Lower lobe of right lung (tissue), 2 donors: ENCODE measurements around the gene ERC1. TPM values are rescaled to one million over a fixed set of nuclear protein-coding genes. Genes with fewer than 3 reads are reported as not detected.
A peak's percentile ranks its signal among the peaks of the same experiment; 100 is the strongest.

ENCODE experiments used
- ATAC-seq, 2 donors: fragments of 200-7000 bp; cut with Tn5 transposase; one replicate each; pipeline ENCODE4 v1.9.1; 2020 to 2022; ENCODE audit warnings: mild to moderate bottlenecking in 2 of 2, moderate library complexity in 2 of 2
- DNase-seq: peaks from one replicate; pipeline ENCODE4 v3.0.0-alpha.2; 2020
- H3K27ac ChIP-seq: fragments of 200-600 bp; one replicate; pipeline ENCODE4 v1.8.0; 2022
- H3K27me3 ChIP-seq: fragments of 200-600 bp; one replicate; pipeline ENCODE4 v1.8.0; 2022; ENCODE audit warnings: low read depth
- H3K36me3 ChIP-seq: fragments of 200-600 bp; one replicate; pipeline ENCODE4 v1.8.0; 2022; ENCODE audit warnings: mild to moderate bottlenecking
- H3K4me1 ChIP-seq: fragments of 200-600 bp; one replicate; pipeline ENCODE4 v1.8.0; 2022
- H3K4me3 ChIP-seq: fragments of 200-600 bp; one replicate; pipeline ENCODE4 v1.8.0; 2022; ENCODE audit warnings: mild to moderate bottlenecking
- H3K9me3 ChIP-seq: fragments of 200-600 bp; one replicate; pipeline ENCODE4 v1.8.0; 2022
- intact Hi-C: fragments of 100-400 bp; cut with DNase I; formaldehyde crosslinking; loops from one replicate; pipeline ENCODE4 v1.11.0; 2022
- total RNA-seq: library from RNA; stranded (reverse); fragmentation: NEBNext Ultra II Directional; extraction: Animal tissue kit (Norgen Biotek cat#: 25700); gene quantifications from one replicate; pipeline ENCODE4 v1.2.1, GENCODE V29; 2021
- TF ChIP-seq, protein P1 (sequence below): fragments of 200-600 bp; IDR thresholded peaks from one replicate; pipeline ENCODE4 v1.8.0; 2022; ENCODE audit warnings: antibody characterized with exemption, mild to moderate bottlenecking
- donor health status: DM: no; HTN: yes; CAD: no; lungs with severe emphysema.

Gene ERC1
- total RNA-seq, 1 donor from 2014 or later, result 66.3 TPM

DNA sequence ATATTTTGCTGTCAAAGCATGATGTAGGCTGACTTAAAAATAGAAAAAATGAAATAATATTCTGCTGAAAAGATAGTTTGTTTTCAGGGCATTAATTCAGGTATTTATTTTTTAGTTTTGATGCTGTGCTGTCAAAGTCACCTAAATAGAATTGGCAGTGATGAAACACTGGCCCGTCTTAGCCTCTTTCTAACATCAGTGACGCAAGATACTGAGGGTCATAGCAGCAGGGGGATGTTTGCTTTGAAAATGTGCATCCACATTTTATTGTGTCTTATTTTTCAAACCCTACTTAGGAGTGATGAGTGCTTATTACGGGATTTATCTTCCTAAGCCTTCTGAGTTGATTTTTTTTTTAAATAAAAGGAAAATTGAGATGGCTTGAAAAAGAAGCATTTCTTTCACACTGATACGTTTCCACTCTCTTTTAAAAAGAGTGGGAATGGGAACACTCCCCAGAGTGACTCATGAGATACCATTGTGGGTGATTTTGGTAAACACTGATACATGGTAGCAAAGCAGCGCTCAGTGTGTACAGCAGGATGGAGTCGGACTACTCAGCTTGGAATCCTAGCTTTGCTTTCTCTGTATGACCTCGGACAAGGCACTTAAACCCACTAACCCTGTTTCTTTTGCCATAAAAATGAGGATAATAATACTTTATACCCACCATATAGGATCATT, 290.8 kb downstream of the ERC1 start:
- Histone ChIP-seq H3K4me3 (no peak overlapping the region), H3K9me3 (no peaks in the 10 kb centered on the region), H3K36me3 (no peaks in the 10 kb centered on the region), H3K4me1 (peaks cover 4% of the 10 kb centered on the region), H3K27ac (peak overlapping the region; percentile 48), H3K27me3 (no peaks in the 10 kb centered on the region)
- intact Hi-C loops, result no loop called here
- DNase-seq (no peak), ATAC-seq (no peak)
- TF ChIP-seq, protein P1, sequence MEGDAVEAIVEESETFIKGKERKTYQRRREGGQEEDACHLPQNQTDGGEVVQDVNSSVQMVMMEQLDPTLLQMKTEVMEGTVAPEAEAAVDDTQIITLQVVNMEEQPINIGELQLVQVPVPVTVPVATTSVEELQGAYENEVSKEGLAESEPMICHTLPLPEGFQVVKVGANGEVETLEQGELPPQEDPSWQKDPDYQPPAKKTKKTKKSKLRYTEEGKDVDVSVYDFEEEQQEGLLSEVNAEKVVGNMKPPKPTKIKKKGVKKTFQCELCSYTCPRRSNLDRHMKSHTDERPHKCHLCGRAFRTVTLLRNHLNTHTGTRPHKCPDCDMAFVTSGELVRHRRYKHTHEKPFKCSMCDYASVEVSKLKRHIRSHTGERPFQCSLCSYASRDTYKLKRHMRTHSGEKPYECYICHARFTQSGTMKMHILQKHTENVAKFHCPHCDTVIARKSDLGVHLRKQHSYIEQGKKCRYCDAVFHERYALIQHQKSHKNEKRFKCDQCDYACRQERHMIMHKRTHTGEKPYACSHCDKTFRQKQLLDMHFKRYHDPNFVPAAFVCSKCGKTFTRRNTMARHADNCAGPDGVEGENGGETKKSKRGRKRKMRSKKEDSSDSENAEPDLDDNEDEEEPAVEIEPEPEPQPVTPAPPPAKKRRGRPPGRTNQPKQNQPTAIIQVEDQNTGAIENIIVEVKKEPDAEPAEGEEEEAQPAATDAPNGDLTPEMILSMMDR, result no peak

DNA sequence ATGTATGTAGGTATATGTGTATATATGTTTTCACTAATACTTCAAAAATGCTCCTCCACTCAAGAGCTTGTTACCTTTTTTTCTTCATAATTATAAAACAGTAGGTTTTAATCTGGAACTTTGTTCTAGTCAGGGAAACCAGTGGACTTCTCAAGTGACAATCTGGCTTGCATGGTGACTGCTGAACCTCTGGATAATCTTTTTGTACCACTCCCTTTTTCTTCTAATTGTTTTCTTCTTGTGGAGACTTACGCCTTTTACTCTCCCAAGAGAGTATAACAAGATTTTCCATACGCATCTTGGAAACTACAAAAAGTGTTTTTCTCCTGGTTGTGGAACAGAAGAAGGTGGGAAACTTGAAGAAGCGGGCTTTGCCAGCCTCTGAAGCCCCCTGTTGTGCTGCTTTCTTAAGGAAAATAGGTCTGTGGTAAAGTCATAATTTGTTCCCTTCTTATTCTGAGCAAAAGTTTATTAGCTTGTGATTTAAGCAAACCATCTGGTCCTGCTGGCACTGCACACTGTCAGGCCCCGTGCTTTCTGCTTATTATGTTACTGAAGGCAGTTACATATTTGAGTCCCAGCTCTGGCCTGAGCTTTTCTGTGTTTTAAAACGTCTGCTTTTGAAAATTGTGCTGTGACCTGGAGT, 291.8 kb downstream of the ERC1 start:
- Histone ChIP-seq H3K4me1 (peaks cover 4% of the 10 kb centered on the region), H3K27ac (peak overlapping the region; percentile 48), H3K4me3 (no peak overlapping the region), H3K27me3 (no peaks in the 10 kb centered on the region), H3K36me3 (no peaks in the 10 kb centered on the region), H3K9me3 (no peaks in the 10 kb centered on the region)
- TF ChIP-seq, protein P1, result no peak
- intact Hi-C loops, result no loop called here
- ATAC-seq (peak in 1 of 2 donors; percentile 44), DNase-seq (no peak)

DNA sequence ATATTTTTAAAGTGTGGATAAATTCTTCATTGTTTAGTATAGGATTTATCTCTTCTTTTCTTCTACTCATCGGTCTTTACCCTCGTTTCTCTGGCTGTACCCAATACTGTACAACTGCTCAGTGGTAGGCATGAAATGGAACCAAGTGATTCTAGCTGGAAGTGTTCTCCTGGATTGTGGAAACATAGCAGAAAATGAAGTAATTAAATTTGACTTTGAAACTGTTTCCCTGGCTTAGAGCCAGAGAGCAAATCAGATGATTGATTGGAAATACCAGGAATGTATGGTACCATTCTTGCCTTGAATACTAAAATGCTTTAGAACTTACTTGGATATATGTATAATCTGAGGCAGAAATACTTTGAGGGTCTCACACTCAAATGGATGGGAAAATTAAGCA, 292.3 kb downstream of the ERC1 start:
- H3K4me3 ChIP-seq, result no peak overlapping the region
- H3K27me3 ChIP-seq, result no peaks in the 10 kb centered on the region
- intact Hi-C loops, result no loop called here
- DNase-seq, result no peak
- H3K36me3 ChIP-seq, result no peaks in the 10 kb centered on the region
- TF ChIP-seq, protein P1, result no peak
- H3K9me3 ChIP-seq, result no peaks in the 10 kb centered on the region
- ATAC-seq, result no peak
- peaks cover 4% of the 10 kb centered on the region for H3K4me1 ChIP-seq
- H3K27ac ChIP-seq, result peak overlapping the region; percentile 48

DNA sequence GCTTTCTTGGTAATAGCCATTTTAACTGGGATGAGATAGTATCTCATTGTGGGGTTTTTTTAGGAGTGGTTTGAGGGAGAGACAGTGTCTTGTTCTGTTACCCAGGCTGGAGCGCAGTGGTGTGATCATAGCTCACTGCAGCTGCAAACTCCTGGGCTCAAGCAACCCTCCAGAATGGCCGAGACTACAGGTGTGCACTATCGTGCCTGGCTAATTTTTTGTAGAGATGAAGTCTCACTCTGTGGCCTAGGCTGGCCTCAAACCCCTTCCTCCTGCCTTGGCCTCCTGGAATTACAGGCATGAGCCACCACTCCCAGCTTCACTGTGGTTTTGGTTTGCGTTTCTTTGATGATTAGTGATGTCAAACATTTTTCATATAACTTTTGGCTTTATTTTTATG, 293.6 kb downstream of the ERC1 start:
- TF ChIP-seq, protein P1, result no peak
- intact Hi-C loops, result no loop called here
- ATAC-seq (no peak), DNase-seq (no peak)
- no peaks in the 10 kb centered on the region for H3K36me3 ChIP-seq
- peaks cover 8% of the 10 kb centered on the region for H3K4me1 ChIP-seq
- H3K9me3 ChIP-seq, result no peaks in the 10 kb centered on the region
- no peak overlapping the region for H3K27ac ChIP-seq
- H3K27me3 ChIP-seq, result no peaks in the 10 kb centered on the region
- H3K4me3 ChIP-seq, result no peak overlapping the region

- ATAC-seq, result no peak
- H3K27me3 ChIP-seq, result no peaks in the 10 kb centered on the region
- H3K36me3 ChIP-seq, result peaks cover 9% of the 10 kb centered on the region
- no peaks in the 10 kb centered on the region for H3K9me3 ChIP-seq
- intact Hi-C loops, result no loop called here
- peaks cover 23% of the 10 kb centered on the region for H3K4me1 ChIP-seq
- no peak for DNase-seq
- TF ChIP-seq, protein P1, result no peak
- H3K27ac ChIP-seq, result no peak overlapping the region
- no peak overlapping the region for H3K4me3 ChIP-seq
These were observed 296.5 kb downstream of the ERC1 start for GRCh38 chr12:1287446-1287975.
